Activated naive CD8-positive, alpha-beta T cell treated with anti-CD3 and anti-CD28 coated beads, Interleukin-2, amount 50 U/mL, for 16 hours (primary cell): ENCODE measurements around the gene FOLR3.
"Not testable (repeated sequence)": the region's sequence is repeated elsewhere in the genome, so short reads cannot be mapped to it uniquely, and the experiment has no call there.

ENCODE experiments used
- DNase-seq: peaks from one replicate; pipeline ENCODE4 v3.0.0-alpha.2; 2020; ENCODE audit warnings: low read depth, low spot score

FOLR3 gene

GRCh38 chr11:72135473-72135872 is at the start of gene FOLR3:
TSS of gene FOLR3 (plus strand) at chr11:72135725. CDS start at chr11:72135953, 228 bp downstream.
- not testable (repeated sequence) for DNase-seq

GRCh38 chr11:72088076-72088808 is 47.3 kb upstream of the FOLR3 start:
- no peak for DNase-seq

GRCh38 chr11:72091292-72091691 is 44.2 kb upstream of the FOLR3 start:
- DNase-seq, result peak; percentile 25

GRCh38 chr11:72098741-72099140 is 36.8 kb upstream of the FOLR3 start:
- DNase-seq, result no peak

- no peak for DNase-seq
These were observed 35.5 kb upstream of the FOLR3 start for GRCh38 chr11:72100009-72100408.

- DNase-seq, result no peak
These were observed 35.1 kb upstream of the FOLR3 start for GRCh38 chr11:72100462-72100861.

GRCh38 chr11:72102162-72102561 is 33.4 kb upstream of the FOLR3 start:
- DNase-seq, result no peak

- no peak for DNase-seq
These were observed 32.9 kb upstream of the FOLR3 start for GRCh38 chr11:72102631-72102945.

- DNase-seq, result peak; percentile 99
These were observed 32.4 kb upstream of the FOLR3 start, which contains the start of gene LAMTOR1 for GRCh38 chr11:72102946-72103753. TSS of gene LAMTOR1 (minus strand) at chr11:72103297. CDS start at chr11:72103224, 73 bp downstream.

- no peak for DNase-seq
These were observed 31.8 kb upstream of the FOLR3 start for GRCh38 chr11:72103754-72104167.

GRCh38 chr11:72105888-72106287 is 29.6 kb upstream of the FOLR3 start, which contains the start of gene TOMT:
TSS of gene TOMT (plus strand) at chr11:72105924. CDS start at chr11:72105952, 28 bp downstream.
- DNase-seq, result no peak

- no peak for DNase-seq
These were observed 24.0 kb upstream of the FOLR3 start for GRCh38 chr11:72111300-72112142.

GRCh38 chr11:72112143-72112977 is 23.2 kb upstream of the FOLR3 start, which contains the start of gene ANAPC15:
TSS of gene ANAPC15 (minus strand) at chr11:72112695. CDS start at chr11:72111276, 1,419 bp downstream.
- DNase-seq, result peak; percentile 99

- DNase-seq, result no peak
These were observed 22.3 kb upstream of the FOLR3 start for GRCh38 chr11:72112978-72113808.

GRCh38 chr11:72114570-72114969 is 21.0 kb upstream of the FOLR3 start:
- DNase-seq, result no peak

GRCh38 chr11:72116019-72116755 is 19.3 kb upstream of the FOLR3 start:
- DNase-seq, result no peak

- DNase-seq, result no peak
These were observed 16.3 kb upstream of the FOLR3 start for GRCh38 chr11:72119198-72119597.

GRCh38 chr11:72120930-72121329 is 14.6 kb upstream of the FOLR3 start:
- no peak for DNase-seq

- no peak for DNase-seq
These were observed 12.9 kb upstream of the FOLR3 start for GRCh38 chr11:72122607-72123006.
